GM12878 (cell line): ENCODE measurements around the gene GPC5. TPM values are rescaled to one million over a fixed set of nuclear protein-coding genes. Genes with fewer than 3 reads are reported as not detected.

Source experiments
- ATAC-seq: fragments of 200-7000 bp; cut with Tn5 transposase; 3 replicates; pipeline ENCODE4 v1.9.1; 2020; ENCODE audit warnings: mild to moderate bottlenecking, moderate library complexity
- BruUV-seq: library from RNA; stranded (reverse); fragments of 400-500 nt; replicated peaks from 2 replicates; lab custom pipeline; 2021; lab: Mats Ljungman, UMichigan
- CTCF ChIA-PET: fragments of 300-600 bp; sonication (Branson Sonifier 250); formaldehyde crosslinking; extraction: SDS; loops from one replicate; lab custom pipeline; 2021; ENCODE audit warnings: inconsistent platforms; lab: Yijun Ruan, JAX
- POLR2A ChIA-PET: fragments of 350-600 bp; formaldehyde crosslinking; extraction: SDS; loops from one replicate; lab custom pipeline; 2021; ENCODE audit warnings: inconsistent platforms; lab: Charles Lee
- RAD21 ChIA-PET: fragments of 300-600 bp; sonication (Branson Sonifier 250); formaldehyde crosslinking; loops from one replicate; lab custom pipeline; 2023; ENCODE audit warnings: antibody characterized with exemption; ENCODE audit not compliant: unreplicated experiment; lab: Charles Lee
- SMC1A ChIA-PET: fragments of 300-600 bp; sonication (Branson Sonifier 250); formaldehyde crosslinking; loops from one replicate; lab custom pipeline; 2023; ENCODE audit not compliant: unreplicated experiment, uncharacterized antibody; lab: Charles Lee
- DNase-seq: peaks from one replicate; pipeline ENCODE4 v3.0.0-alpha.2; 2011; ENCODE audit warnings: low read depth, low spot score
- FAIRE-seq: peaks from 3 replicates; lab custom pipeline; 2011; peaks lifted over from hg19 to GRCh38; lab: Jason Lieb, UNC
- H2AFZ ChIP-seq: 2 replicates; pipeline ENCODE4 v1.6.0; 2011; ENCODE audit warnings: low read depth, low read length, control low read depth; ENCODE audit not compliant: control insufficient read depth
- H3K27ac ChIP-seq: 2 replicates; pipeline ENCODE4 v1.5.1; 2011; ENCODE audit warnings: control low read depth; ENCODE audit not compliant: control insufficient read depth, insufficient read depth
- H3K27me3 ChIP-seq, 2 experiments: replicated peaks in 1 of 2; 2 replicates each; pipeline versions ENCODE4 v1.6.0 to v1.6.1; 2011; ENCODE audit warnings: low read length in 1 of 2; ENCODE audit not compliant: control insufficient read depth in 2 of 2, insufficient read depth in 2 of 2
- H3K36me3 ChIP-seq, 2 experiments: 2 replicates each; pipeline ENCODE4 v1.5.1; 2011; ENCODE audit warnings: low read length in 1 of 2; ENCODE audit not compliant: control insufficient read depth in 2 of 2, insufficient read depth in 2 of 2
- H3K4me1 ChIP-seq: 2 replicates; pipeline ENCODE4 v1.6.1; 2011; ENCODE audit warnings: mild to moderate bottlenecking, low read length, moderate library complexity, mixed read lengths; ENCODE audit not compliant: control insufficient read depth, insufficient read depth
- H3K4me2 ChIP-seq: 2 replicates; pipeline ENCODE4 v1.6.0; 2011; ENCODE audit warnings: control low read depth; ENCODE audit not compliant: control insufficient read depth, insufficient read depth
- H3K4me3 ChIP-seq: fragments of 200-600 bp; sonication (generic); 2 replicates; pipeline ENCODE4 v1.5.1; 2016
- H3K79me2 ChIP-seq: 2 replicates; pipeline ENCODE4 v1.6.0; 2011; ENCODE audit warnings: low read length; ENCODE audit not compliant: control insufficient read depth, insufficient read depth
- H3K9ac ChIP-seq: 2 replicates; pipeline ENCODE4 v1.8.0; 2011; ENCODE audit warnings: low read length, control low read depth, mixed read lengths; ENCODE audit not compliant: control insufficient read depth, insufficient read depth
- H3K9me3 ChIP-seq: replicated peaks from 3 replicates; pipeline ENCODE4 v1.5.1; 2011; ENCODE audit warnings: mild to moderate bottlenecking, low read length; ENCODE audit not compliant: control insufficient read depth, insufficient read depth
- H4K20me1 ChIP-seq: 2 replicates; pipeline ENCODE4 v1.6.0; 2011; ENCODE audit not compliant: control insufficient read depth, insufficient read depth
- BCL11A ChIP-seq: IDR thresholded peaks from 2 replicates; pipeline ENCODE4 v1.6.1; 2011; ENCODE audit warnings: low read depth, low read length
- BRCA1 ChIP-seq: IDR thresholded peaks from 2 replicates; pipeline ENCODE4 v1.6.1; 2011; ENCODE audit warnings: low read depth, low read length, improper control_type of control experiment
- CHD1 ChIP-seq: IDR thresholded peaks from 2 replicates; pipeline ENCODE4 v1.6.1; 2012; ENCODE audit warnings: low read depth, low read length, improper control_type of control experiment
- CREB1 ChIP-seq: IDR thresholded peaks from 2 replicates; pipeline ENCODE4 v1.6.1; 2012; ENCODE audit warnings: low read depth, mild to moderate bottlenecking, inconsistent platforms
- EZH2 ChIP-seq: IDR thresholded peaks from 2 replicates; pipeline ENCODE4 v1.6.1; 2012; ENCODE audit warnings: low read depth, mild to moderate bottlenecking, control low read depth, inconsistent platforms, low read length, borderline replicate concordance; ENCODE audit not compliant: control insufficient read depth
- KAT2A ChIP-seq: conservative IDR thresholded peaks from 2 replicates; pipeline ENCODE4 v1.6.1; 2011; ENCODE audit warnings: low read depth, low read length; ENCODE audit not compliant: control insufficient read depth
- NFYB ChIP-seq: IDR thresholded peaks from 2 replicates; pipeline ENCODE4 v1.6.1; 2011; ENCODE audit warnings: low read depth, mild to moderate bottlenecking, low read length, improper control_type of control experiment, moderate library complexity; ENCODE audit not compliant: insufficient read depth
- NRF1 ChIP-seq: conservative IDR thresholded peaks from 2 replicates; pipeline ENCODE4 v1.6.1; 2011; ENCODE audit warnings: mild to moderate bottlenecking, low read depth, low read length, improper control_type of control experiment
- RAD21 ChIP-seq: IDR thresholded peaks from 2 replicates; pipeline ENCODE4 v1.6.1; 2011; ENCODE audit warnings: mild to moderate bottlenecking, low read depth, low read length, moderate library complexity; ENCODE audit not compliant: insufficient read depth
- SMAD1 ChIP-seq: fragments of 450-650 bp; IDR thresholded peaks from 2 replicates; pipeline ENCODE4 v1.6.1; 2018; ENCODE audit warnings: mild to moderate bottlenecking, low read depth; ENCODE audit not compliant: partially characterized antibody
- SREBF2 ChIP-seq: IDR thresholded peaks from 2 replicates; pipeline ENCODE4 v1.6.1; 2012; ENCODE audit warnings: mild to moderate bottlenecking, low read length
- TCF3 ChIP-seq: IDR thresholded peaks from 2 replicates; pipeline ENCODE4 v1.6.1; 2012; ENCODE audit warnings: low read depth, mild to moderate bottlenecking, low read length, borderline replicate concordance; ENCODE audit not compliant: insufficient read depth
- ZZZ3 ChIP-seq: IDR thresholded peaks from 2 replicates; pipeline ENCODE4 v1.6.1; 2011; ENCODE audit warnings: low read depth; ENCODE audit not compliant: control insufficient read depth, insufficient read length
- WGBS: methylation state at CpG from one replicate; pipeline ENCODE4 v1.1.6; 2016; ENCODE audit warnings: low lambda C conversion rate; ENCODE audit not compliant: insufficient replicate concordance, insufficient coverage; ENCODE audit errors: missing lambda C conversion rate; 5-methylcytosine and 5-hydroxymethylcytosine counted together
- in situ Hi-C: fragments of 300-500 bp; cut with MboI; formaldehyde crosslinking; loops from 9 replicates; pipeline ENCODE4 v1.14.3; 2018; ENCODE audit warnings: mixed read lengths
- intact Hi-C: fragments of 100-400 bp; cut with micrococcal nuclease; formaldehyde crosslinking; loops from one replicate; pipeline ENCODE4 v1.14.2; 2022; ENCODE audit not compliant: unreplicated experiment
- polyA plus RNA-seq, 11 experiments: library from polyadenylated mRNA; depleted of rRNA in 4 of 11; unstranded in 6 of 11; stranded (reverse) in 5 of 11; fragments of >200 nt; fragmentation: Nextera tagmentation in 4 of 11; fragmentation: Illumina TruSeq in 1 of 11; extraction: Ambion mirVana in 4 of 11; extraction: Trizol in 1 of 11; gene quantifications; 1 replicate in 1 of 11; 2 replicates in 10 of 11; pipeline versions ENCODE4 v1.2.1 to v1.2.3, GENCODE V29; 2011 to 2016; ENCODE audit warnings: inconsistent platforms in 2 of 11, missing spikeins in 2 of 11, low read depth in 1 of 11
- total RNA-seq, 4 experiments: library from RNA; depleted of rRNA in 3 of 4; stranded (reverse); fragments of >200 nt in 3 of 4; fragmentation: Illumina TruSeq in 1 of 4; extraction: Trizol in 1 of 4; gene quantifications; 2 replicates each; pipeline versions ENCODE4 v1.2.1 to v1.2.3, GENCODE V29; 2013 to 2021
- TF ChIP-seq, protein P1 (sequence below): fragments of 150-350 bp; IDR thresholded peaks from 2 replicates; pipeline ENCODE4 v1.6.1; 2014; ENCODE audit warnings: mild to moderate bottlenecking, low read depth, low read length
- TF ChIP-seq, protein P2 (sequence below), 3 experiments: IDR thresholded peaks in 2 of 3; conservative IDR thresholded peaks in 1 of 3; 2 replicates each; pipeline ENCODE4 v1.5.1; 2011; ENCODE audit warnings: low read depth in 3 of 3, low read length in 3 of 3, mild to moderate bottlenecking in 3 of 3, control low read depth in 2 of 3, moderate library complexity in 2 of 3, inconsistent platforms in 1 of 3, mixed read lengths in 1 of 3; ENCODE audit not compliant: control insufficient read depth in 2 of 3, insufficient read depth in 1 of 3; ENCODE audit errors: extremely low read depth in 1 of 3
- TF ChIP-seq, protein P3 (sequence below): IDR thresholded peaks from 2 replicates; pipeline ENCODE4 v1.6.1; 2012; ENCODE audit warnings: improper control_type of control experiment, low read depth, low read length; ENCODE audit not compliant: insufficient replicate concordance

The GPC5 gene
- total and polyA plus RNA-seq, 10 of the 15 experiments (the other 5 are each of a cell fraction or from before 2014, with no cell fraction given): 0.05 to 0.87 (median 0.44) TPM; not detected in 1

DNA sequence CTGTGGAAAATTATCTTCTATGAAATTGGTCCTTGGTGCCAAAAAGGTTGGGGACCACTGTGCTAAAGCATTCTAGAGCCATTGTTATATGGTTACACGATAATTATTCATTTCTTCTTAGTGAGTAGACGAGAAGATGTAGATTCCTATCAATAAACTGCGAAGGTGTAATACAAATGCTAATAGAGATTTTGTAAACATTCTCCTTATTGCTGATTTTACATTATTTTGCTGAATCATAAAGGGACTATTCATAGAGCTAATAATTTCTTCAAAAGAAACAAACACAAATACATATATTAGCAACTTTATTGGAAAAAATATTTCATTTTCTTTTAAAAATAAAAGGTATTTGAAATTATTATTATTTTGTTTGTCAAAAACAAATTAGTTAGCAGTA, 1005.2 kb downstream of the GPC5 start:
- H3K36me3 ChIP-seq: no peaks in the 10 kb centered on the region
- no peak overlapping the region for H3K27ac ChIP-seq
- intact Hi-C loops: no loop called here
- in situ Hi-C loops: no loop called here
- H2AFZ ChIP-seq: no peak overlapping the region
- H3K4me1 ChIP-seq: no peaks in the 10 kb centered on the region
- FAIRE-seq (no peak), ATAC-seq (no peak), DNase-seq (no peak)
- H3K79me2 ChIP-seq: no peaks in the 10 kb centered on the region
- CTCF ChIA-PET: no interaction called here
- no peaks in the 10 kb centered on the region for H3K27me3 ChIP-seq
- H3K9me3 ChIP-seq: no peaks in the 10 kb centered on the region
- POLR2A ChIA-PET: no interaction called here
- H3K4me3 ChIP-seq: no peak overlapping the region
- SMC1A ChIA-PET: no interaction called here
- RAD21 ChIA-PET: no interaction called here
- 7% methylated on average over 3 of the region's 3 CpGs for WGBS
- no peaks in the 10 kb centered on the region for H4K20me1 ChIP-seq
- H3K4me2 ChIP-seq: no peak overlapping the region
- H3K9ac ChIP-seq: no peak overlapping the region
- BruUV-seq: no TSS peak
- TF ChIP-seq, protein P1, sequence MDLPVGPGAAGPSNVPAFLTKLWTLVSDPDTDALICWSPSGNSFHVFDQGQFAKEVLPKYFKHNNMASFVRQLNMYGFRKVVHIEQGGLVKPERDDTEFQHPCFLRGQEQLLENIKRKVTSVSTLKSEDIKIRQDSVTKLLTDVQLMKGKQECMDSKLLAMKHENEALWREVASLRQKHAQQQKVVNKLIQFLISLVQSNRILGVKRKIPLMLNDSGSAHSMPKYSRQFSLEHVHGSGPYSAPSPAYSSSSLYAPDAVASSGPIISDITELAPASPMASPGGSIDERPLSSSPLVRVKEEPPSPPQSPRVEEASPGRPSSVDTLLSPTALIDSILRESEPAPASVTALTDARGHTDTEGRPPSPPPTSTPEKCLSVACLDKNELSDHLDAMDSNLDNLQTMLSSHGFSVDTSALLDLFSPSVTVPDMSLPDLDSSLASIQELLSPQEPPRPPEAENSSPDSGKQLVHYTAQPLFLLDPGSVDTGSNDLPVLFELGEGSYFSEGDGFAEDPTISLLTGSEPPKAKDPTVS: no peak
- no peak for TF ChIP-seq RAD21
- no peak for TF ChIP-seq BCL11A
- no peak for TF ChIP-seq SMAD1
- no peak for TF ChIP-seq BRCA1
- TF ChIP-seq CHD1: no peak
- no peak for TF ChIP-seq KAT2A
- TF ChIP-seq ZZZ3: no peak
- TF ChIP-seq NFYB: no peak
- TF ChIP-seq, protein P2, sequence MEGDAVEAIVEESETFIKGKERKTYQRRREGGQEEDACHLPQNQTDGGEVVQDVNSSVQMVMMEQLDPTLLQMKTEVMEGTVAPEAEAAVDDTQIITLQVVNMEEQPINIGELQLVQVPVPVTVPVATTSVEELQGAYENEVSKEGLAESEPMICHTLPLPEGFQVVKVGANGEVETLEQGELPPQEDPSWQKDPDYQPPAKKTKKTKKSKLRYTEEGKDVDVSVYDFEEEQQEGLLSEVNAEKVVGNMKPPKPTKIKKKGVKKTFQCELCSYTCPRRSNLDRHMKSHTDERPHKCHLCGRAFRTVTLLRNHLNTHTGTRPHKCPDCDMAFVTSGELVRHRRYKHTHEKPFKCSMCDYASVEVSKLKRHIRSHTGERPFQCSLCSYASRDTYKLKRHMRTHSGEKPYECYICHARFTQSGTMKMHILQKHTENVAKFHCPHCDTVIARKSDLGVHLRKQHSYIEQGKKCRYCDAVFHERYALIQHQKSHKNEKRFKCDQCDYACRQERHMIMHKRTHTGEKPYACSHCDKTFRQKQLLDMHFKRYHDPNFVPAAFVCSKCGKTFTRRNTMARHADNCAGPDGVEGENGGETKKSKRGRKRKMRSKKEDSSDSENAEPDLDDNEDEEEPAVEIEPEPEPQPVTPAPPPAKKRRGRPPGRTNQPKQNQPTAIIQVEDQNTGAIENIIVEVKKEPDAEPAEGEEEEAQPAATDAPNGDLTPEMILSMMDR (IDR thresholded peaks at IDR 0.05 in 2 of 3, conservative IDR thresholded peaks at IDR 0.05 in 1 of 3; ENCODE audit: control insufficient read depth in 2 of 3, extremely low read depth in 1 of 3, insufficient read depth in 1 of 3, low read depth in 3 of 3, low read length in 3 of 3): no peak
- no peak for TF ChIP-seq TCF3
- TF ChIP-seq NRF1: no peak
- TF ChIP-seq SREBF2: no peak
- no peak for TF ChIP-seq CREB1
- TF ChIP-seq, protein P3, sequence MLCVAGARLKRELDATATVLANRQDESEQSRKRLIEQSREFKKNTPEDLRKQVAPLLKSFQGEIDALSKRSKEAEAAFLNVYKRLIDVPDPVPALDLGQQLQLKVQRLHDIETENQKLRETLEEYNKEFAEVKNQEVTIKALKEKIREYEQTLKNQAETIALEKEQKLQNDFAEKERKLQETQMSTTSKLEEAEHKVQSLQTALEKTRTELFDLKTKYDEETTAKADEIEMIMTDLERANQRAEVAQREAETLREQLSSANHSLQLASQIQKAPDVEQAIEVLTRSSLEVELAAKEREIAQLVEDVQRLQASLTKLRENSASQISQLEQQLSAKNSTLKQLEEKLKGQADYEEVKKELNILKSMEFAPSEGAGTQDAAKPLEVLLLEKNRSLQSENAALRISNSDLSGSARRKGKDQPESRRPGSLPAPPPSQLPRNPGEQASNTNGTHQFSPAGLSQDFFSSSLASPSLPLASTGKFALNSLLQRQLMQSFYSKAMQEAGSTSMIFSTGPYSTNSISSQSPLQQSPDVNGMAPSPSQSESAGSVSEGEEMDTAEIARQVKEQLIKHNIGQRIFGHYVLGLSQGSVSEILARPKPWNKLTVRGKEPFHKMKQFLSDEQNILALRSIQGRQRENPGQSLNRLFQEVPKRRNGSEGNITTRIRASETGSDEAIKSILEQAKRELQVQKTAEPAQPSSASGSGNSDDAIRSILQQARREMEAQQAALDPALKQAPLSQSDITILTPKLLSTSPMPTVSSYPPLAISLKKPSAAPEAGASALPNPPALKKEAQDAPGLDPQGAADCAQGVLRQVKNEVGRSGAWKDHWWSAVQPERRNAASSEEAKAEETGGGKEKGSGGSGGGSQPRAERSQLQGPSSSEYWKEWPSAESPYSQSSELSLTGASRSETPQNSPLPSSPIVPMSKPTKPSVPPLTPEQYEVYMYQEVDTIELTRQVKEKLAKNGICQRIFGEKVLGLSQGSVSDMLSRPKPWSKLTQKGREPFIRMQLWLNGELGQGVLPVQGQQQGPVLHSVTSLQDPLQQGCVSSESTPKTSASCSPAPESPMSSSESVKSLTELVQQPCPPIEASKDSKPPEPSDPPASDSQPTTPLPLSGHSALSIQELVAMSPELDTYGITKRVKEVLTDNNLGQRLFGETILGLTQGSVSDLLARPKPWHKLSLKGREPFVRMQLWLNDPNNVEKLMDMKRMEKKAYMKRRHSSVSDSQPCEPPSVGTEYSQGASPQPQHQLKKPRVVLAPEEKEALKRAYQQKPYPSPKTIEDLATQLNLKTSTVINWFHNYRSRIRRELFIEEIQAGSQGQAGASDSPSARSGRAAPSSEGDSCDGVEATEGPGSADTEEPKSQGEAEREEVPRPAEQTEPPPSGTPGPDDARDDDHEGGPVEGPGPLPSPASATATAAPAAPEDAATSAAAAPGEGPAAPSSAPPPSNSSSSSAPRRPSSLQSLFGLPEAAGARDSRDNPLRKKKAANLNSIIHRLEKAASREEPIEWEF: no peak
- no peak for TF ChIP-seq EZH2
